HCT116 (cell line): Measurements from ENCODE around the gene PABPC5. TPM values are rescaled to one million over a fixed set of nuclear protein-coding genes. Genes with fewer than 3 reads are reported as not detected.

Experiments
- ATAC-seq: fragments of 200-7000 bp; cut with Tn5 transposase; 2 replicates; pipeline ENCODE4 v1.9.1; 2020; ENCODE audit warnings: mild to moderate bottlenecking, moderate library complexity
- BruUV-seq: library from RNA; stranded (reverse); fragments of 400-500 nt; replicated peaks from 2 replicates; lab custom pipeline; 2021; lab: Mats Ljungman, UMichigan
- CTCF ChIA-PET: fragments of 300-600 bp; sonication (Branson Sonifier 250); formaldehyde crosslinking; loops from one replicate; lab custom pipeline; 2021; ENCODE audit warnings: antibody characterized with exemption; lab: Charles Lee
- POLR2A ChIA-PET: fragments of 300-600, 350-600 bp; sonication (Branson Sonifier 250); formaldehyde crosslinking; loops from one replicate; lab custom pipeline; 2021; ENCODE audit warnings: antibody characterized with exemption; lab: Charles Lee
- RAD21 ChIA-PET, 2 experiments: fragments of 300-600 bp; sonication (Branson Sonifier 250); formaldehyde crosslinking; loops; one replicate each; lab custom pipeline; 2023; ENCODE audit warnings: low total read pairs in 2 of 2; ENCODE audit not compliant: uncharacterized antibody in 2 of 2, unreplicated experiment in 2 of 2, low non-redundant PET in 1 of 2; lab: Charles Lee
- DNase-seq: peaks from one replicate; pipeline ENCODE4 v3.0.0-alpha.2; 2010; ENCODE audit warnings: low read depth, low spot score
- H2AFZ ChIP-seq: fragments of 200-600 bp; shearing (Covaris generic), sonication (generic); 2 replicates; pipeline ENCODE4 v1.6.1; 2017; ENCODE audit warnings: low read depth, mixed run types, mixed read lengths, antibody characterized with exemption, low read length; ENCODE audit not compliant: poor library complexity, severe bottlenecking
- H3K27ac ChIP-seq: 2 replicates; pipeline ENCODE4 v1.5.1; 2012; ENCODE audit warnings: low read depth, low read length
- H3K27me3 ChIP-seq: fragments of 200-600 bp; sonication (generic); 2 replicates; pipeline ENCODE4 v1.6.1; 2016; ENCODE audit warnings: mixed run types, low read length, mixed read lengths; ENCODE audit not compliant: insufficient read depth
- H3K36me3 ChIP-seq, 2 experiments: fragments of 200-500 bp in 1 of 2; fragments of 200-600 bp in 1 of 2; sonication (Bioruptor generic) in 1 of 2; sonication (generic) in 1 of 2; 2 replicates each; pipeline versions ENCODE4 v1.5.1 to v1.6.1; 2014 to 2016; ENCODE audit warnings: low read length in 2 of 2, inconsistent platforms in 1 of 2, mixed read lengths in 1 of 2, mixed run types in 1 of 2; ENCODE audit not compliant: insufficient read depth in 2 of 2, control insufficient read depth in 1 of 2
- H3K4me1 ChIP-seq, 2 experiments: fragments of 200-600 bp in 1 of 2; sonication (generic) in 1 of 2; 2 replicates each; pipeline versions ENCODE4 v1.5.1 to v1.6.1; 2012 to 2017; ENCODE audit warnings: low read length in 2 of 2, inconsistent platforms in 1 of 2, mild to moderate bottlenecking in 1 of 2, mixed read lengths in 1 of 2, mixed run types in 1 of 2, moderate library complexity in 1 of 2; ENCODE audit not compliant: insufficient read depth in 2 of 2, control insufficient read depth in 1 of 2
- H3K4me2 ChIP-seq: fragments of 200-600 bp; sonication (generic); 2 replicates; pipeline ENCODE4 v1.6.1; 2017; ENCODE audit warnings: mixed run types, low read length, mixed read lengths
- H3K4me3 ChIP-seq, 2 experiments: fragments of 200-600 bp in 1 of 2; sonication (generic) in 1 of 2; replicated peaks in 1 of 2; 2 replicates each; pipeline ENCODE4 v1.5.1; 2011 to 2016; ENCODE audit warnings: low read length in 2 of 2, control low read depth in 1 of 2, low read depth in 1 of 2, mild to moderate bottlenecking in 1 of 2, mixed read lengths in 1 of 2, mixed run types in 1 of 2
- H3K79me2 ChIP-seq: fragments of 200-600 bp; sonication (generic); 2 replicates; pipeline ENCODE4 v1.6.1; 2017; ENCODE audit warnings: mild to moderate bottlenecking, mixed run types, low read length, moderate library complexity, mixed read lengths; ENCODE audit not compliant: insufficient read depth
- H3K9ac ChIP-seq: fragments of 200-600 bp; sonication (generic); 2 replicates; pipeline ENCODE4 v1.6.1; 2016; ENCODE audit warnings: low read length, mixed read lengths
- H3K9me2 ChIP-seq: fragments of 200-600 bp; sonication (generic), shearing (Covaris generic); 2 replicates; pipeline ENCODE4 v1.6.1; 2017; ENCODE audit warnings: mixed run types, mild to moderate bottlenecking, moderate library complexity; ENCODE audit not compliant: insufficient read depth
- H3K9me3 ChIP-seq, 2 experiments: fragments of 200-500 bp in 1 of 2; fragments of 200-600 bp in 1 of 2; sonication (Bioruptor generic) in 1 of 2; sonication (generic) in 1 of 2; 2 replicates each; pipeline ENCODE4 v1.6.1; 2014 to 2017; ENCODE audit warnings: low read length in 2 of 2, mixed read lengths in 2 of 2, inconsistent platforms in 1 of 2, low read depth in 1 of 2, mild to moderate bottlenecking in 1 of 2, mixed run types in 1 of 2, moderate library complexity in 1 of 2; ENCODE audit not compliant: control insufficient read depth in 1 of 2, insufficient read depth in 1 of 2
- H4K20me1 ChIP-seq: fragments of 200-600 bp; sonication (generic), shearing (Covaris generic); 2 replicates; pipeline ENCODE4 v1.6.1; 2017; ENCODE audit warnings: mixed run types, mild to moderate bottlenecking, moderate library complexity; ENCODE audit not compliant: insufficient read depth
- CTCF ChIP-seq, 3 experiments: fragments of 200-600 bp in 1 of 3; sonication (generic) in 1 of 3; IDR thresholded peaks in 2 of 3; conservative IDR thresholded peaks in 1 of 3; 2 replicates each; pipeline ENCODE4 v1.5.1; 2012 to 2017; ENCODE audit warnings: low read depth in 2 of 3, low read length in 2 of 3, antibody characterized with exemption in 1 of 3, borderline replicate concordance in 1 of 3, control low read depth in 1 of 3, mild to moderate bottlenecking in 1 of 3, mixed read lengths in 1 of 3, mixed run types in 1 of 3, moderate library complexity in 1 of 3; ENCODE audit not compliant: insufficient read depth in 1 of 3
- FOSL1 ChIP-seq: IDR thresholded peaks from 2 replicates; pipeline ENCODE4 v1.6.1; 2012; ENCODE audit warnings: low read depth
- JUND ChIP-seq: IDR thresholded peaks from 2 replicates; pipeline ENCODE4 v1.6.1; 2012
- POLR2A ChIP-seq: IDR thresholded peaks from 2 replicates; pipeline ENCODE4 v1.7.0; 2011; ENCODE audit warnings: borderline replicate concordance; ENCODE audit not compliant: insufficient read depth, insufficient read length; ENCODE audit errors: extremely low read depth
- SRF ChIP-seq: IDR thresholded peaks from 2 replicates; pipeline ENCODE4 v1.6.1; 2012; ENCODE audit warnings: low read depth
- TCF7L2 ChIP-seq: IDR thresholded peaks from 2 replicates; pipeline ENCODE4 v1.7.0; 2011; ENCODE audit warnings: borderline replicate concordance, inconsistent platforms; ENCODE audit not compliant: insufficient read depth, insufficient read length; ENCODE audit errors: extremely low read depth
- ZBTB33 ChIP-seq: IDR thresholded peaks from 2 replicates; pipeline ENCODE4 v1.6.1; 2011; ENCODE audit warnings: mild to moderate bottlenecking, low read length, moderate library complexity; ENCODE audit not compliant: insufficient replicate concordance; ENCODE audit errors: extremely low read depth
- intact Hi-C: fragments of 100-400 bp; cut with micrococcal nuclease; formaldehyde crosslinking; loops from 2 replicates; pipeline ENCODE4 v1.10.0; 2022
- total RNA-seq: library from RNA; stranded (reverse); gene quantifications from one replicate; pipeline ENCODE4 v1.2.1, GENCODE V29; 2021; ENCODE audit not compliant: unreplicated experiment

Gene PABPC5
- total RNA-seq, 1 experiment from 2014 or later: not detected

DNA sequence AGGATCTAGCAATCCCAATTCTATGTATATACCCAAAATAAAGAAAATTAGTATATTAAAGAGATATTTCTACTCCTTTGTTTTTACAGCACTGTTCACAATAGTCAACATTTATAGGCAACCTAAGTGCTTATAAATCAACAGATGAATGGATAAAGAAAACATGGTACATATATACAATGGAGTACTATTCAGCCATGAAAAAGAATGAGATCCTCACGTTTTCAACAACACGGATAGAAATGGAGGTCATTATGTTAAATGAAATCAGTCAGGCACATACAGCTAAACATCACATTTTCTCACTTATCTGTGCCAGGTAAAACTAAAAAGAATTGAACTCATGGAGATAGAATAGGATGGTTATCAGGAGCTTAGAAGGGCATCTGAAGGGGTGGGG is 45.6 kb upstream of the PABPC5 start:
- Histone ChIP-seq H3K27me3 (no peaks in the 10 kb centered on the region), H3K4me3 (no peak overlapping the region), H2AFZ (no peak overlapping the region), H3K9me3 (no peaks in the 10 kb centered on the region), H3K79me2 (no peaks in the 10 kb centered on the region), H3K4me1 (no peaks in the 10 kb centered on the region), H3K9ac (no peak overlapping the region), H3K27ac (no peak overlapping the region), H3K9me2 (no peaks in the 10 kb centered on the region), H3K36me3 (no peaks in the 10 kb centered on the region), H3K4me2 (no peak overlapping the region), H4K20me1 (no peaks in the 10 kb centered on the region)
- DNase-seq (no peak), ATAC-seq (no peak)
- intact Hi-C loops: no loop called here
- RAD21 ChIA-PET: no interaction called here
- no TSS peak for BruUV-seq
- TF ChIP-seq SRF (no peak), POLR2A (no peak), TCF7L2 (no peak), ZBTB33 (no peak), FOSL1 (no peak), CTCF (IDR thresholded peaks at IDR 0.05 in 2 of 3, conservative IDR thresholded peaks at IDR 0.05 in 1 of 3; ENCODE audit: borderline replicate concordance in 1 of 3, insufficient read depth in 1 of 3, low read depth in 2 of 3, low read length in 2 of 3) (no peak), JUND (no peak)
- CTCF ChIA-PET: no interaction called here
- POLR2A ChIA-PET: no interaction called here
